Measurements from ENCODE around the gene POLG. TPM values are rescaled to one million over a fixed set of nuclear protein-coding genes. Genes with fewer than 3 reads are reported as not detected.
A peak's percentile ranks its signal among the peaks of the same experiment; 100 is the strongest.

POLG gene
- total RNA-seq (2022) (63.1 and 64.1 TPM in 2 replicates), Bru-seq, nascent RNA (percentile 86 among the genes with signal in this experiment), BruChase-seq, experiment 1, labeled RNA remaining after a 2-hour chase (percentile 83 among the genes with signal in this experiment), BruChase-seq, experiment 2, labeled RNA remaining after a 6-hour chase (percentile 86 among the genes with signal in this experiment)
- long read RNA-seq, full-length matches to known transcripts, result 28 of 58 reads
- long read RNA-seq, partial matches to known transcripts, result 16 of 58 reads
- long read RNA-seq, other reads (novel, unspliced or antisense), result 14 of 58 reads

DNA sequence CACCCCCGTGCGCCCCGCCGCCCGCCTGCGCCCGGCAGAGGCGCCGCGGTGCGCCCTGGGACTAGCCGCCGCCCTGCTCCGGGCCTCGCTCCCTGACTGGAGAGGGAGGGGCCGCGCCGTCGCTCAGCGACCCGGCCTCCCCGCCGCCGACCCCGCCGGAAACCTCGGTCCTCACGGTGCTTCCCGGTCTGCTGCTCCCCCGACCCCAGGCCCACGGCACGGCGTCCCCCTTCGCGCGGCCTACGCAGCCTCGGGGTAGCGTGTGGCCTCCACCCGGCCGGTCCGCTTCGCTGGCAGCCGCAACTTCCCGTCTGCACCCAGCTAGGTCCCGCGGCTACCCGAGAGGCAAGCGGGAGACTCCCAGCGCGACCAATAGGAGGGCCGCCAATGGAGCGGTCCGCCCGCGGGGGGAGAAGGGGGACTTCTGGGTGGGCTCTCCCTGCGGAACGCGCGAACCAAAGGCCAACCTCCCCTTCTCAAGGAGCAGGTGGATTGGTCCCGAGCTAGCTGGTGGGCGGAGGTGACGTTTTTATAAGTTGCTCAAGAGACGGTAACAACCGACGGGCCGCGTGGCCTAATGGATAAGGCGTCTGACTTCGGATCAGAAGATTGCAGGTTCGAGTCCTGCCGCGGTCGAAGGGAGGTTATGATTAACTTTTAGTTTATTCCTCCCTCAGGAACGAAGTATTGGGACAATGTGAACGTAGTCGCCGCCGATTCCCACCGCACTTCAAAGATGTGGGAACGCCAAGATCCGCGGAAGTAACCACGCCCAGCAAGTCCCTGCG, at the start of gene POLG:
Gene POLG, minus strand, starts transcription at position 315 of the 788 bp plus-strand sequence. CDS start 1,070 bp downstream, outside the sequence.
- CTCF ChIA-PET, result interaction anchor here (0.6 to 1.8 kb wide), 3 partner anchors 20 to 128 kb away, joined by 3 to 9 read pairs (median 3); no protein-coding TSS in a partner anchor
- no TSS peak for BruUV-seq (replicated peaks)
- intact Hi-C loops (cut with micrococcal nuclease; ENCODE audit: unreplicated experiment), result loop anchor here (1.0 kb wide), 1 partner anchor 241 kb away; the partner anchor contains the start of gene TICRR

DNA sequence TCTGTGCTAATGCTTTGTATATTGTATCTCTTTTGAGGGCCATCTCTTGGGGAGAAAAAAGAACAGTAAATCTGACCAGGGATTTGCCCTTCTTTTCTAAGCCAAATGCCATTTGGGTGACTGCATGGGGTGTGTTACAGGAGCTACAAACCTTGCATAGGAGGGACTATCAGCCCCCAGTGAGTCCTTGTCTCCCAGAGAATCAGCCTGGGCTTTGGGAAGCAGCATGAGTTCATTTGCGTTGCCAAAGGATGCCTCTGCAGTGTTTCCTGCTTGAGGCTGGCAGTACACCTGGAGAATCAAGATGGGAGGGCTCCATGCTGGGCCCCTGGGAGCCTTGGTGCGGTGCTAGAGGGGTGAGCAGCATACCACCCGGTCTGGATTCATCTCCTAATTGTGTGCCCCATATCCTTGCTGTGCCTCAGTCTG, 49.6 kb upstream of the POLG start:
- TF ChIP-seq, protein P1, sequence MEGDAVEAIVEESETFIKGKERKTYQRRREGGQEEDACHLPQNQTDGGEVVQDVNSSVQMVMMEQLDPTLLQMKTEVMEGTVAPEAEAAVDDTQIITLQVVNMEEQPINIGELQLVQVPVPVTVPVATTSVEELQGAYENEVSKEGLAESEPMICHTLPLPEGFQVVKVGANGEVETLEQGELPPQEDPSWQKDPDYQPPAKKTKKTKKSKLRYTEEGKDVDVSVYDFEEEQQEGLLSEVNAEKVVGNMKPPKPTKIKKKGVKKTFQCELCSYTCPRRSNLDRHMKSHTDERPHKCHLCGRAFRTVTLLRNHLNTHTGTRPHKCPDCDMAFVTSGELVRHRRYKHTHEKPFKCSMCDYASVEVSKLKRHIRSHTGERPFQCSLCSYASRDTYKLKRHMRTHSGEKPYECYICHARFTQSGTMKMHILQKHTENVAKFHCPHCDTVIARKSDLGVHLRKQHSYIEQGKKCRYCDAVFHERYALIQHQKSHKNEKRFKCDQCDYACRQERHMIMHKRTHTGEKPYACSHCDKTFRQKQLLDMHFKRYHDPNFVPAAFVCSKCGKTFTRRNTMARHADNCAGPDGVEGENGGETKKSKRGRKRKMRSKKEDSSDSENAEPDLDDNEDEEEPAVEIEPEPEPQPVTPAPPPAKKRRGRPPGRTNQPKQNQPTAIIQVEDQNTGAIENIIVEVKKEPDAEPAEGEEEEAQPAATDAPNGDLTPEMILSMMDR (IDR thresholded peaks at IDR 0.05; ENCODE audit: insufficient read depth in 1 of 2, low read depth in 1 of 2, low read length in 1 of 2, severe bottlenecking in 1 of 2, unreplicated experiment in 1 of 2), result no peak
- DNase-seq, result no peak
- Mint-ChIP-seq H3K27me3 (ENCODE audit: insufficient read depth, unreplicated experiment) (peaks cover 18% of the 10 kb centered on the region), H3K4me1 (ENCODE audit: low read depth, unreplicated experiment) (no peaks in the 10 kb centered on the region), H3K4me3 (ENCODE audit: unreplicated experiment) (no peak overlapping the region), H3K9me3 (ENCODE audit: unreplicated experiment) (no peaks in the 10 kb centered on the region), H3K36me3 (ENCODE audit: insufficient read depth, unreplicated experiment) (peaks cover 6% of the 10 kb centered on the region), H3K27ac (ENCODE audit: unreplicated experiment) (no peak overlapping the region)
- POLR2A ChIA-PET, result no interaction called here
- H3K36me3 ChIP-seq (ENCODE audit: control insufficient read depth, insufficient read depth, low read length), result no peaks in the 10 kb centered on the region
- no TSS peak for BruUV-seq (replicated peaks)
- H3K9me3 ChIP-seq, result no peaks in the 10 kb centered on the region
- CTCF ChIA-PET, result no interaction called here
- no peak overlapping the region for H3K4me3 ChIP-seq (ENCODE audit: low read depth, low read length)
- H3K4me1 ChIP-seq, result no peaks in the 10 kb centered on the region
- intact Hi-C loops (cut with micrococcal nuclease; ENCODE audit: unreplicated experiment), result no loop called here
- no peaks in the 10 kb centered on the region; the same call in 1 of the 2 replicates for H3K27me3 ChIP-seq (replicated peaks; ENCODE audit: control insufficient read depth, insufficient read depth, low read length)

More for the DNA sequence above, at the start of gene POLG:
- peaks cover 4% of the 10 kb centered on the region; the same call in 1 of the 2 replicates for H3K36me3 ChIP-seq (ENCODE audit: control insufficient read depth, insufficient read depth, low read length)
- Mint-ChIP-seq H3K9me3 (ENCODE audit: unreplicated experiment) (no peaks in the 10 kb centered on the region), H3K4me3 (ENCODE audit: unreplicated experiment) (peak within 1 kb of the TSS; percentile 85), H3K27ac (ENCODE audit: unreplicated experiment) (peak within 1 kb of the TSS; percentile 98), H3K4me1 (ENCODE audit: low read depth, unreplicated experiment) (peaks cover 23% of the 10 kb centered on the region), H3K36me3 (ENCODE audit: insufficient read depth, unreplicated experiment) (peaks cover 45% of the 10 kb centered on the region), H3K27me3 (ENCODE audit: insufficient read depth, unreplicated experiment) (peaks cover 3% of the 10 kb centered on the region)
- no peaks in the 10 kb centered on the region for H3K27me3 ChIP-seq (replicated peaks; ENCODE audit: control insufficient read depth, insufficient read depth, low read length)
- peak within 1 kb of the TSS; percentile 96 for H3K4me3 ChIP-seq (ENCODE audit: low read depth, low read length)
- DNase-seq, result peak; percentile 99
- TF ChIP-seq, protein P1 (IDR thresholded peaks at IDR 0.05; ENCODE audit: insufficient read depth in 1 of 2, low read depth in 1 of 2, low read length in 1 of 2, severe bottlenecking in 1 of 2, unreplicated experiment in 1 of 2), result no peak
- 0 out of 2 replicates have a peak, but pooled peaks cover 3% of the 10 kb centered on the region for H3K4me1 ChIP-seq
- H3K9me3 ChIP-seq, result no peaks in the 10 kb centered on the region
- POLR2A ChIA-PET, result interaction anchor here (0.6 to 1.0 kb wide), 2 partner anchors 22 to 49 kb away, joined by 3 read pairs; no protein-coding TSS in a partner anchor

Measured in Caco-2 (cell line).